ENCODE measurements around the gene PTK7. TPM values are rescaled to one million over a fixed set of nuclear protein-coding genes. Genes with fewer than 3 reads are reported as not detected.
A peak's percentile ranks its signal among the peaks of the same experiment; 100 is the strongest.
"Not testable (repeated sequence)": the region's sequence is repeated elsewhere in the genome, so short reads cannot be mapped to it uniquely, and the experiment has no call there.

PTK7 gene
- total RNA-seq, 1 donor from 2014 or later, result 2.7 TPM

- intact Hi-C loops (cut with DNase I), result no loop called here
- DNase-seq (ENCODE audit: low spot score), result no peak
These were observed 53.5 kb downstream of the PTK7 start for GRCh38 chr6:43129434-43130194.

DNA sequence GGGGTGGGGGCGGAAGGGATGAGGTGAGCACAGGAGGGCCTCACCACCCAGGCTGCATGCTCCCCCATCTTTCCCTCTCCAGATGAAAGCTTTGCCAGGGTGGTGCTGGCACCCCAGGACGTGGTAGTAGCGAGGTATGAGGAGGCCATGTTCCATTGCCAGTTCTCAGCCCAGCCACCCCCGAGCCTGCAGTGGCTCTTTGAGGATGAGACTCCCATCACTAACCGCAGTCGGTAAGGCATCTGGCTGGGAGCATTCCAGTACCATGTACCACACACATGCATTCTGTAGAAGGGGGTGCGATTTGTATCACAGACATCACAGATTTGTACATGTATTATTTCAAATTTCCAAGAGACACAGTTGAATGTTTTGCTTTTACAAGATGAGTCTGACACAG, 54.3 kb downstream of the PTK7 start:
- intact Hi-C loops (cut with DNase I), result no loop called here
- DNase-seq (ENCODE audit: low spot score), result no peak

GRCh38 chr6:43131379-43131778, 55.3 kb downstream of the PTK7 start:
- DNase-seq (ENCODE audit: low spot score); intact Hi-C loops (cut with DNase I): not testable (repeated sequence)

DNA sequence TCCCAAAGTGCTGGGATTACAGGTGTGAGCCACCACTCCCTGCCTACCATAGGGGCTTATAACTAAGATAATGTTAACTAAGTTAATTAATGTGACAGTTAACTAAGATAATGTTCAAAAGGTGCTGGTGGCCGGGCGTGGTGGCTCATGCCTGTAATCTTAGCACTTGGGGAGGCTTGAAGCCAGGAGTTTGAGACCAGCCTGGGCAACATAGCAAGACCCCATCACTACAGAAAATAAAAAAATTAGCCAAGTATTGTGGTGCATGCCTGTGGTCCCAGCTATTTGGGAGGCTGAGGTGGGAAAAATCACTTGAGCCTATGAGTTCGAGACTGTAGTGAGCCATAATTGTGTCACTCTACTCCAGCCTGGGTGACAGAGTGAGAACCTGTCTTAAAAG, 62.2 kb downstream of the PTK7 start:
- intact Hi-C loops (cut with DNase I), result no loop called here
- DNase-seq (ENCODE audit: low spot score), result no peak

- not testable (repeated sequence) for DNase-seq (ENCODE audit: low spot score)
- intact Hi-C loops (cut with DNase I), result loop anchor here (5.0 kb wide), 3 partner anchors 68 to 238 kb away; partner anchors contain the start of gene CUL7
These were observed 63.9 kb downstream of the PTK7 start for GRCh38 chr6:43139973-43140372.

DNA sequence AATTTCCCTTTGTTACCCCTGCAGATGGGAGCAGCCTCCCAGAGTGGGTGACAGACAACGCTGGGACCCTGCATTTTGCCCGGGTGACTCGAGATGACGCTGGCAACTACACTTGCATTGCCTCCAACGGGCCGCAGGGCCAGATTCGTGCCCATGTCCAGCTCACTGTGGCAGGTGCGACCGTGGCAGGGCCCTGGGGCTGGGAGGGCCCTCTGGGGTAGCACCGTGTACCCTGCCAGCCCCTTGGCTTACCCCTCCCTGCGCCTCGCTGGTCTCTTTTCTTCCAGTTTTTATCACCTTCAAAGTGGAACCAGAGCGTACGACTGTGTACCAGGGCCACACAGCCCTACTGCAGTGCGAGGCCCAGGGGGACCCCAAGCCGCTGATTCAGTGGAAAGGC, 65.5 kb downstream of the PTK7 start:
- intact Hi-C loops (cut with DNase I), result loop anchor here (5.0 kb wide), 3 partner anchors 69 to 239 kb away; partner anchors contain the start of gene CUL7
- DNase-seq (ENCODE audit: low spot score), result no peak

- no peak for DNase-seq (ENCODE audit: low spot score)
- intact Hi-C loops (cut with DNase I), result loop anchor here (5.0 kb wide), 3 partner anchors 70 to 240 kb away; partner anchors contain the start of gene CUL7
These were observed 66.0 kb downstream of the PTK7 start for GRCh38 chr6:43142101-43142500.

DNA sequence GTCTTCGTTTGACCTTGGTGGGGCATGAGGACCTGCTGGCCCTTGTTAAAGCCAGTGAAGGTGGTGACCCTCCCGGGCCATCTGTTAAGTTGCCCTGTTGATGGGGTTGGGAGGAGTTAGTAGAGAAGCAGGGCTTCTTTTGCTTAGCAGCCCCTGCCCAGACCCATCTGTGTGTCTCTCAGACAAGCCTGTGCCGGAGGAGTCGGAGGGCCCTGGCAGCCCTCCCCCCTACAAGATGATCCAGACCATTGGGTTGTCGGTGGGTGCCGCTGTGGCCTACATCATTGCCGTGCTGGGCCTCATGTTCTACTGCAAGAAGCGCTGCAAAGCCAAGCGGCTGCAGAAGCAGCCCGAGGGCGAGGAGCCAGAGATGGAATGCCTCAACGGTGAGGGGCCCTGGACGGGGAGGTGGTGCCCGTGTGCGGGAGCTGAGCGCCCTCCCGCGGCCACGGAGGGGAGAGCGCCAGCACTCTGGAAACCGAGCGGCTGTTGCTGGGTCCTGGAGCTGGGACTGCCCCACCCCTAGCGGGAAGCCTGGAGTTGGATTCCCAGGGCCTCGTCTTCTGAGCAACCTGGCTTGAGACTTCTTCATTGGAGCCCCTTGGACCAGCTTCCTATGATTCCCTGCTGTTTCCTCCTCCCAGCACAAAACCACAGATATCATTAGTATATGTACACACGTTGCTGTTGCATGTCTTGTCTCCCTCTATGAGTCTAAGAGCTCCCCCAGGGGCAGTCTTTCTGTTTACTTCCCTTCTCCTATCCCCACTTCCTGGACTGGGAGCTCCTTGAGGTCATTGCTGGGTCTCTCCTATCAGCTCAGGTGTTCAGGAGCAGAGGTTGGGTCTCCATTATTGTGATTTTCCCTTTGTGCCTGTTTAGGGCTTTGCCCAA, 67.4 kb downstream of the PTK7 start:
- intact Hi-C loops (cut with DNase I), result loop anchor here (1.0 to 5.0 kb wide), 4 partner anchors 71 to 241 kb away; partner anchors contain the start of gene CUL7
- peak; percentile 91 for DNase-seq (ENCODE audit: low spot score)

DNA sequence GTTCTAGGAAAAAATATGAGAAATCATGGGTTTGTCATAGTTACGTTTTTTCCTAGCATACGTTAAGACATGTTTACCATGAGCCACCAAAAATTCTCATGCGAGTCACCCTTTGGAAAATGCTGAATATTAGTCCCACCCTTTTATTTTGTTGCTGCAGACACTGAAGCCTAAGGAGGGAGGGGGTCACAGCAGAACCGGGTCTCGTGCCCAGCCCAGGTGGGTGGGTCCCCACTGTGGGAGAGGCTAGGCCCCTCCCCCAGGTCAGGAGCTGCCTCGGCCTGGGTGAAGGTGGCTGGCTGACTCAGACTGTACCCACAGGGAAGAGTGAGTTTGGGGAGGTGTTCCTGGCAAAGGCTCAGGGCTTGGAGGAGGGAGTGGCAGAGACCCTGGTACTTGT, 68.8 kb downstream of the PTK7 start:
- intact Hi-C loops (cut with DNase I), result loop anchor here (5.0 kb wide), 3 partner anchors 73 to 243 kb away; partner anchors contain the start of gene CUL7

DNA sequence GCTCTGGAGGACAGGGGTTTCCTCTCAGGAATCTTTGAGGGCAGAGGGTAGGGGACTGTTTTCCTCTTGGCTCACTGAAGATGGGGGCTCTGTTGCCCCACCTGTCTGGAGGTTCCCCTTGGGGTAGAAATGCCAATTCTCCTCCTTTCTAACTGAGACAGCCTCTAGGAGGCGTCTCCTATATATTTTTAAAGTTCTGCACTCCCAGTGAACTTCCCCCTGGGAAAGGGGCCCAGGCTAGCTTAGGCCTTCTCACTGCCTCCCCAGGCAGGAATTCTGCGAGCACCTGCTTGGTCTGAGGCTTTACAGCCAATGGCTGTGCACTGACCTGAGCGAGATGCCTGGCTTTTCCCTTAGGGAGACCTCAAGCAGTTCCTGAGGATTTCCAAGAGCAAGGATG, 70.1 kb downstream of the PTK7 start:
- intact Hi-C loops (cut with DNase I), result no loop called here
- no peak for DNase-seq (ENCODE audit: low spot score)

More for the DNA sequence above, 68.8 kb downstream of the PTK7 start:
- no peak for DNase-seq (ENCODE audit: low spot score)

DNA sequence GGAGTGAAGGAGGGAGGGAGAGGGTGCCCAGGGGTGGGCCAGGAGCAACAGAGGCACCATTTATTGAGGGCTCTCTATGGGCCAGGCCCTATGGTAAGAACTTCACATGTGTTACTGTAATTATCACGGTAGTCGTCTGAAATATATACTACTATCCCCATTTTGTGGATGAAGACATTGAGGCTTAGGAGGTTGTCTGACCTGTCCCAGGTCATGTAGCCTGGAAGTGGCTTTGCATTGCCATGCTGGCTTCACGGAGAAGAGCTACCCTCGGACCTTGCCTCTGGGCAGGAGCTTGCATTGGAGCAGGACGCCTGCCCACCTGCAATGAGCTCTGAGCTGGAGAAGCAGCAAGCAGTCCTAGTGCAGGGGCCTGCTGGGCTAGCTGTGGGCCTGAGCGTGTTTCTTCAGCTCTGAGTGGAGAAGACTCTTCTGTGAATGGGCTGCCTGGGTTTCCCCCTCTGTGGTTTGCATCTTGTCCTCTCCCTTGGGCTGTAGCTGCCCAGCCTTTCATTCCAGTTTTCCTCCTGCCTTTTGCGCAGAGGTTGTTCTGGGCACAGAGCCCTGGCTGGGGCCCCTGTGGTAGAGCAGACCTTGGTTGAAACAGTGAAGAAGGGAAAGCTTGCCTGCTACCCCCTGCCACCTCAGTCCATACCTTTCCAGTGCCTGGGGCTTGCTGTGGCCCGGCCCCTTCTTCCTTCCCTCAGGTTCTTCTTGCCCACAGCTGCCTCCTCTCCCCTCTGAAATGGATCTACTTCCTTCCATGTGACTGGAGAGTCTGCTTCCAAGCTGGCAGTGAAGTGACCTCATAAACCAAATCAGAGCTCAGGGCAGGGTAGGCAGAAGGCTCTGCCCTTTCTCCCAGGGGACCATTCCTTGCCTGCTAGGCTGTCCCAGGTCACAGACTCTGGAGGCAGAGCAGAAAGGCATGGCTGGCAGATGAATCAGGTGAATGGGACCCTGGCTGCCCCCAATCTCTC, 70.9 kb downstream of the PTK7 start:
- intact Hi-C loops (cut with DNase I), result no loop called here

DNA sequence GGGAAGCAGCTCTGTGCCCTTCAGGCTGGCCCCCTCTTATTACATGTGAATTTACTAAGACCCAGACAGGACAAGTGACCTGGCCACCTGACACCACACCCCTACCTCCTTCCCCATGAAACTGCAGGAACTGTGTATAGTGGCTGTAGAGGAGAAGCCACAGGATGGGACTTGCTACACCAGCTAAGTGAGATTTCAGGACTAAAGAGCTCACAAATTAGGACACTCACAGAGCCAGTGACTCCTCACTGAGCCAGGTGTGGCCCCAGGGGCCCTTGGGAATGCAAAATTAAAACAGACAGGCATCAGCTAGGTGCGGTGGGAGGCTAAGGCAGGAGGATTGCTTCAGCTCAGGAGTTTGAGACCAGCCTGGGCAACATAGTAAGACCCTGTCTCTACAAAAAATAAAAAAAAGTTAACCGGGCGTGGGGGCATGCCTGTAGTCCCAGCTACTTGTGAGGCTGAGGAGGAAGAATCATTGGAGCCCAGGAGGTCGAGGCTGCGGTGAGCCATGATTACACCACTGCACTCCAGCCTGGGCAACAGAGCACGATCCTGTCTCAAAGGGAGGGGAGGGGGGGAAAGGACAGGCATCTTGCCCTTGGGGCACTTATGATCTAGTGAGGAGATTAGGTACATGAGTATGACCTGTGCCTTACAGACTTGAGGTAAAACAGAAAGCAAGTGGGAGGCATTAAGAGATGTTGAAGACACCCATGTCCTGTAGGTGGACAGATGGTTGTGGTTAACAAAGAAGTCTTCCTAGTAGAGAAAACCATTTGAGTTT, 71.8 kb downstream of the PTK7 start:
- intact Hi-C loops (cut with DNase I), result no loop called here

More for the DNA sequence above, 70.9 kb downstream of the PTK7 start:
- DNase-seq (ENCODE audit: low spot score), result no peak

GRCh38 chr6:43149265-43149664, 73.2 kb downstream of the PTK7 start:
- intact Hi-C loops (cut with DNase I), result no loop called here
- DNase-seq (ENCODE audit: low spot score), result no peak

More for the DNA sequence above, 71.8 kb downstream of the PTK7 start:
- no peak for DNase-seq (ENCODE audit: low spot score)

DNA sequence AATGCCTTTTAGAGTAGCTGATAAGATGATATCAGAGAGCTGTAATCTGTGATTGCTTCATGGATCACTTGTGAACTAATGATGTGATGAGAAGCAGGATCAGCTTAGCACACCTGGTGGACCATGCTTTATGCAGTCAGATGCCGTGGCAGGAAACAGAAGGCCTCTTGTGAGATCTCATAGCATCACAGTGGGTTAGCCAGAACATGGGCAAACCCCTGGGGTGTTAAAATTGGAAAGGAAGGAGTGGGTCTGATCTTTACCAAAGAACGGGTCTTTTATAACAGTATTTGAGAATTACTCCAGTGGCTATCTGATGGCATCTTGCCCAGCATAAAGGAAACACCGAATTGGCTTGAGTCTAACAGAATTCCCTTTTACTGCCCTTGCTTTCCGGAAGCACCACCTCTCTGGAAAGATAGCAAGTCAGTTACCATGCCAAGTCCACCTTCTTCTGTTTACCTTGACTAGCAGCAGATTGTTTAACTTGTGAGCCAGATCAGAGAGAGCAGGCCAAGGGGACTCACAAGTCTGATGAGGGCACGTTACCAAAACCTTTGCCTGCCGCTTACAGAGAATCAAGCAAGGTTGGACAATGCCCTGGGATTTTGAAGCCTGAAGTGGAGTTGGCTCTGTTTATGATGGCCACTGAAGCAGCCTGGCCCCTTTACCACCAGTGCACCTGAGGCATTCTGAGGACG, 74.1 kb downstream of the PTK7 start:
- intact Hi-C loops (cut with DNase I), result no loop called here
- DNase-seq (ENCODE audit: low spot score), result no peak

GRCh38 chr6:43159599-43159998, 83.5 kb downstream of the PTK7 start:
- intact Hi-C loops (cut with DNase I), result no loop called here
- no peak for DNase-seq (ENCODE audit: low spot score)

GRCh38 chr6:43163899-43164298, 87.8 kb downstream of the PTK7 start:
- no peak for DNase-seq (ENCODE audit: low spot score)
- intact Hi-C loops (cut with DNase I), result no loop called here

DNA sequence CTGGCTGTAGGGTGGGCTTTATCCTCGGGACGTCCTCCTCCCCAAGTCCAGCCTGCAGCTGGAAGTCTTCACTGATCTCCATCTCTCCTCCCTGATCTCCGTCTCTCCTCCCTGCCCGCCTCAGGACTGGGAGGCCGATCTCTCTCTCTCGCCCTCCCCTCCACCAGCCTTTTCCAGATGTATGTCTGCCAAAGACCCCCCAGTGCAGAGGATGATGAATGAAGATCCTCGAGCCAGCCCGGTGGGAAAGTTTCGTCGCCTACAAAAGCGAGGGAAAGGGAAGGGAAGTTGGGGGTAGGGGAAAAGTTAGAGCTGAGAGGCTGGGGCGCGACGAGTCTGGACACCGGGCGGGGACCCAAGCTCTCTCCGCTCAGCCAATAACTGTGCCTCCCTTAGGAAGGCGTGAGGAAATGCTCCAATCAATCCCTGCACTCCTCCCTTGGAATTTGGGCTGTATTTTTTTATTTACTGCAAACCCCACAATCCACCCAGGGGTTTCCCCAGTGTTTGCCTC, 94.4 kb downstream of the PTK7 start:
- intact Hi-C loops (cut with DNase I), result no loop called here
- DNase-seq (ENCODE audit: low spot score), result peak; percentile 82

Measured in cardiac septum (tissue), 1 donor.